ENCODE data around the gene JAKMIP2.

DNA sequence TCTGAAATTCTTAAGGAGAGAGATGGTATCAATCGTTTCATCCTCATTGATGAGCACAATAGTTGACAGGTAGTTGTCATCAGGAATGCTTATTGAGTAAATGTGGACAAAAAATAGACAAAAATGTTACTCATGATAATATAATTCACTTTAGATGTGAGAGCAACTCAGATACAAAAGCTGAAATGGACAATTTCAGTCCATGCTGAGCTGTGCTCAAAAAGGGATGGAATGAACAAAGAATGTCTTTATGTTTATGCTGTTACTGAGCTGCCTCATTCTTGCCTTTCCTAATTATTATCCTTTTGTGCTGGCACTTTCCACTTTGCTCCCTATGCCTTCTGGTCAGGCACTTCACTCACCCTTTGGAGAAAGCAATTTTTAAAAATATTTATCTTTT, 49.5 kb downstream of the JAKMIP2 start:
- TF ChIP-seq POLR2A (IDR thresholded peaks at IDR 0.05; ENCODE audit: low read depth, low read length) (no peak), TAF1 (IDR thresholded peaks at IDR 0.05; ENCODE audit: low read depth, low read length) (no peak), PAX5 (IDR thresholded peaks at IDR 0.05; ENCODE audit: insufficient read depth, low read length, severe bottlenecking) (no peak), POLR2AphosphoS5 (IDR thresholded peaks at IDR 0.05; ENCODE audit: low read depth, low read length) (no peak), SPI1 (IDR thresholded peaks at IDR 0.05; ENCODE audit: low read depth, low read length) (no peak)

All from GM12891 (cell line).